Keratinocyte (primary cell): Measurements from ENCODE around the gene ATXN7L1. TPM values are rescaled to one million over a fixed set of nuclear protein-coding genes. Genes with fewer than 3 reads are reported as not detected.

Source experiments
- DNase-seq: peaks from one replicate; pipeline ENCODE4 v3.0.0-alpha.2; 2011; ENCODE audit warnings: low read depth, missing footprints, low spot score
- FAIRE-seq: peaks from 2 replicates; lab custom pipeline; 2011; peaks lifted over from hg19 to GRCh38; lab: Jason Lieb, UNC
- H2AFZ ChIP-seq: 2 replicates; pipeline ENCODE4 v1.6.0; 2012; ENCODE audit warnings: low read length, control low read depth, inconsistent platforms; ENCODE audit not compliant: control insufficient read depth
- H3K27ac ChIP-seq: 2 replicates; pipeline ENCODE4 v1.5.1; 2011; ENCODE audit warnings: low read length; ENCODE audit not compliant: control insufficient read depth, insufficient read depth
- H3K27me3 ChIP-seq: 3 replicates; pipeline ENCODE4 v1.6.0; 2011; ENCODE audit warnings: low read length; ENCODE audit not compliant: control insufficient read depth, insufficient read depth; ENCODE audit errors: extremely low read depth
- H3K36me3 ChIP-seq, 2 experiments: 2 replicates in 1 of 2; 3 replicates in 1 of 2; pipeline ENCODE4 v1.5.1; 2011; ENCODE audit warnings: low read length in 2 of 2, mild to moderate bottlenecking in 1 of 2; ENCODE audit not compliant: control insufficient read depth in 2 of 2, insufficient read depth in 2 of 2; ENCODE audit errors: extremely low read depth in 1 of 2
- H3K4me1 ChIP-seq: 3 replicates; pipeline ENCODE4 v1.5.1; 2011; ENCODE audit warnings: low read length; ENCODE audit not compliant: control insufficient read depth, insufficient read depth; ENCODE audit errors: extremely low read depth
- H3K4me2 ChIP-seq: 3 replicates; pipeline ENCODE4 v1.6.0; 2011; ENCODE audit warnings: low read depth, low read length; ENCODE audit not compliant: control insufficient read depth, insufficient read depth; ENCODE audit errors: extremely low read depth
- H3K4me3 ChIP-seq, 3 experiments: fragments of 200-600 bp in 1 of 3; sonication (generic) in 1 of 3; 2 replicates in 2 of 3; 3 replicates in 1 of 3; pipeline ENCODE4 v1.5.1; 2011 to 2016; ENCODE audit warnings: low read length in 3 of 3, mild to moderate bottlenecking in 3 of 3, control low read depth in 2 of 3, inconsistent platforms in 1 of 3, low read depth in 1 of 3, mixed read lengths in 1 of 3, mixed run types in 1 of 3, moderate library complexity in 1 of 3; ENCODE audit not compliant: control insufficient read depth in 2 of 3, insufficient read depth in 2 of 3; ENCODE audit errors: extremely low read depth in 1 of 3
- H3K79me2 ChIP-seq: 2 replicates; pipeline ENCODE4 v1.6.0; 2012; ENCODE audit warnings: low read length; ENCODE audit not compliant: control insufficient read depth, insufficient read depth
- H3K9ac ChIP-seq: 3 replicates; pipeline ENCODE4 v1.6.0; 2011; ENCODE audit warnings: low read length; ENCODE audit not compliant: control insufficient read depth, insufficient read depth; ENCODE audit errors: extremely low read depth
- H3K9me1 ChIP-seq: 3 replicates; pipeline ENCODE4 v1.6.0; 2011; ENCODE audit warnings: low read length; ENCODE audit not compliant: control insufficient read depth, insufficient read depth; ENCODE audit errors: extremely low read depth
- H3K9me3 ChIP-seq: 2 replicates; pipeline ENCODE4 v1.5.1; 2012; ENCODE audit warnings: low read depth, low read length; ENCODE audit not compliant: control insufficient read depth
- H4K20me1 ChIP-seq: 3 replicates; pipeline ENCODE4 v1.6.0; 2011; ENCODE audit warnings: low read length; ENCODE audit not compliant: control insufficient read depth, insufficient read depth; ENCODE audit errors: extremely low read depth
- EZH2 ChIP-seq: IDR thresholded peaks from one replicate; pipeline ENCODE4 v1.6.1; 2012; ENCODE audit warnings: inconsistent platforms, mild to moderate bottlenecking, low read length, moderate library complexity
- dilution Hi-C: fragments of 300-500 bp; cut with MboI; formaldehyde crosslinking; loops from one replicate; pipeline ENCODE4 v1.7.0; 2020; ENCODE audit warnings: low sequenced_read_pairs; ENCODE audit not compliant: extremely low pct_ligation_motif_present
- polyA plus RNA-seq, 5 experiments: library from polyadenylated mRNA; depleted of rRNA in 3 of 5; stranded (reverse) in 3 of 5; stranded (forward) in 1 of 5; unstranded in 1 of 5; fragments of >200 nt; gene quantifications; 1 replicate in 1 of 5; 2 replicates in 3 of 5; 3 replicates in 1 of 5; pipeline versions ENCODE4 v1.2.1 to v1.2.3, GENCODE V29; 2011 to 2012; ENCODE audit warnings: missing spikeins in 2 of 5, low read depth in 1 of 5, low replicate concordance in 1 of 5
- TF ChIP-seq, protein P1 (sequence below), 3 experiments: IDR thresholded peaks in 1 of 3; conservative IDR thresholded peaks in 1 of 3; optimal IDR thresholded peaks in 1 of 3; 2 replicates in 2 of 3; 3 replicates in 1 of 3; pipeline versions ENCODE3 to v1.5.1; 2011; ENCODE audit warnings: low read length in 3 of 3, mild to moderate bottlenecking in 3 of 3, moderate library complexity in 2 of 3, control low read depth in 1 of 3, inconsistent platforms in 1 of 3; ENCODE audit not compliant: insufficient read depth in 2 of 3; ENCODE audit errors: extremely low read depth in 1 of 3

The ATXN7L1 gene
- polyA plus RNA-seq, 1 donor (not counting 4 experiments of a cell fraction or from before 2014, with no cell fraction given), result 4.8 TPM

DNA sequence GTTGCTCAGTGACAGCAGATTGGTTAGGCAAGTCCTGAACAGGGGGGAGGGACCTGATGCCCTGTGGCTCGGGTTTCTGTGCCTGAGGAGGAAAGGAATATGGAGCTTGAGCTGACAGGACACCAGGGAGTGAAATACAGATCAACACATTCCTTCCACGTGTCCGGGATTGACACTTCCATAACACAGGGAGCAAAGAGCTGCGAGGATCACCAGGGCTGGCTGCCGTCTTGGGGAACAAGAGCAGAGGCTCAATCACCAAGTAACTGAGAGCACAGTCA lies 258.4 kb downstream of the ATXN7L1 start:
- H4K20me1 ChIP-seq, result no peaks in the 10 kb centered on the region
- no peak overlapping the region for H2AFZ ChIP-seq
- no peak overlapping the region for H3K9ac ChIP-seq
- no peak for FAIRE-seq
- H3K4me2 ChIP-seq, result no peak overlapping the region
- H3K36me3 ChIP-seq, result peaks cover 0 to 7% of the 10 kb centered on the region in 2 experiments
- H3K4me1 ChIP-seq, result no peaks in the 10 kb centered on the region
- no peaks in the 10 kb centered on the region for H3K27me3 ChIP-seq
- no peaks in the 10 kb centered on the region for H3K9me1 ChIP-seq
- dilution Hi-C loops, result no loop called here
- no peak overlapping the region for H3K4me3 ChIP-seq
- no peak overlapping the region for H3K27ac ChIP-seq
- H3K9me3 ChIP-seq, result no peaks in the 10 kb centered on the region
- DNase-seq, result no peak
- H3K79me2 ChIP-seq, result no peaks in the 10 kb centered on the region
- no peak for TF ChIP-seq EZH2
- TF ChIP-seq, protein P1, sequence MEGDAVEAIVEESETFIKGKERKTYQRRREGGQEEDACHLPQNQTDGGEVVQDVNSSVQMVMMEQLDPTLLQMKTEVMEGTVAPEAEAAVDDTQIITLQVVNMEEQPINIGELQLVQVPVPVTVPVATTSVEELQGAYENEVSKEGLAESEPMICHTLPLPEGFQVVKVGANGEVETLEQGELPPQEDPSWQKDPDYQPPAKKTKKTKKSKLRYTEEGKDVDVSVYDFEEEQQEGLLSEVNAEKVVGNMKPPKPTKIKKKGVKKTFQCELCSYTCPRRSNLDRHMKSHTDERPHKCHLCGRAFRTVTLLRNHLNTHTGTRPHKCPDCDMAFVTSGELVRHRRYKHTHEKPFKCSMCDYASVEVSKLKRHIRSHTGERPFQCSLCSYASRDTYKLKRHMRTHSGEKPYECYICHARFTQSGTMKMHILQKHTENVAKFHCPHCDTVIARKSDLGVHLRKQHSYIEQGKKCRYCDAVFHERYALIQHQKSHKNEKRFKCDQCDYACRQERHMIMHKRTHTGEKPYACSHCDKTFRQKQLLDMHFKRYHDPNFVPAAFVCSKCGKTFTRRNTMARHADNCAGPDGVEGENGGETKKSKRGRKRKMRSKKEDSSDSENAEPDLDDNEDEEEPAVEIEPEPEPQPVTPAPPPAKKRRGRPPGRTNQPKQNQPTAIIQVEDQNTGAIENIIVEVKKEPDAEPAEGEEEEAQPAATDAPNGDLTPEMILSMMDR (optimal IDR thresholded peaks at IDR 0.05 in 1 of 3, IDR thresholded peaks at IDR 0.05 in 1 of 3, conservative IDR thresholded peaks at IDR 0.05 in 1 of 3; ENCODE audit: extremely low read depth in 1 of 3, insufficient read depth in 2 of 3, low read length in 3 of 3), result no peak

DNA sequence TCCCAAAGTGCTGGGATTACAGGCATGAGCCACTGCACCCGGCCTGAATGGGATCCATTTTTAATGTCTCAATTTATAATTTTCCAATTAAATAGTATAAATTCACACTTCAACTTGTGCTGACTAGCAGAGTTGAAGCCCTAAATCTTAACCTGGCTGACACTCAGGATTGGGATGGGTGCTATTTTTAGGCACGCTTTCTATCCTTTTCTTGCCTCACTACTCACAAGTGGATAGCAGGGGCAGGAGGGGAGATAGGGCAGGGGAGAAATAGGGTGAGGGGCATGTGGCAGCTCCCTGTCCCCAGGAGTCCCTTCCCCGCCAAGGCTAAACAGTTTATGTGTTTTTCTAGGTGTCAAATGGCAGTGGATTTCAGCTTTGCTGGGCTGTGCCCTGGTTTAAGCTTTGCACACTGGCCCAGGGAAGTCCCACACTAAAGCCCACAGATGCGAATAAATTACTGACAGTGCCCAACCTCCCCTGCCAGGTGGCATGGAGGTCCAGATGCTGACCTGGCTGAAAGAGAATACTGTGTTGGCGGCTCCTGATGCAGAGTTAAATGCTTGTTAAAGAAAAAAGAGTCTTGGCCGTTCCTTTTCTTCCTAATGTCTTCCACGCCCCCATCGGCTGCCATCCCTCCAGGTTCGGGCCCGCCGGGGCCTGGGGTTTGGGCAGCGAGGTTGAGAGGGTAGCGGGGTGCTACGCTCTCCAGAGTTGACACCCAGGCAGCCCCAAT lies 259.0 kb downstream of the ATXN7L1 start:
- H3K27ac ChIP-seq, result no peak overlapping the region
- H4K20me1 ChIP-seq, result no peaks in the 10 kb centered on the region
- FAIRE-seq (no peak), DNase-seq (no peak)
- H3K9me1 ChIP-seq, result no peaks in the 10 kb centered on the region
- dilution Hi-C loops, result no loop called here
- no peaks in the 10 kb centered on the region for H3K4me1 ChIP-seq
- no peaks in the 10 kb centered on the region for H3K27me3 ChIP-seq
- H3K79me2 ChIP-seq, result no peaks in the 10 kb centered on the region
- TF ChIP-seq, protein P1 (optimal IDR thresholded peaks at IDR 0.05 in 1 of 3, IDR thresholded peaks at IDR 0.05 in 1 of 3, conservative IDR thresholded peaks at IDR 0.05 in 1 of 3; ENCODE audit: extremely low read depth in 1 of 3, insufficient read depth in 2 of 3, low read length in 3 of 3), result no peak
- TF ChIP-seq EZH2, result no peak
- no peak overlapping the region for H3K4me2 ChIP-seq
- no peak overlapping the region for H2AFZ ChIP-seq
- H3K9ac ChIP-seq, result no peak overlapping the region
- no peaks in the 10 kb centered on the region for H3K9me3 ChIP-seq
- H3K4me3 ChIP-seq, result no peak overlapping the region
- peaks cover 0 to 7% of the 10 kb centered on the region in 2 experiments for H3K36me3 ChIP-seq
